ENCODE data around the gene RASSF5.
"Not testable (repeated sequence)": the region's sequence is repeated elsewhere in the genome, so short reads cannot be mapped to it uniquely, and the experiment has no call there.

The RASSF5 gene

DNA sequence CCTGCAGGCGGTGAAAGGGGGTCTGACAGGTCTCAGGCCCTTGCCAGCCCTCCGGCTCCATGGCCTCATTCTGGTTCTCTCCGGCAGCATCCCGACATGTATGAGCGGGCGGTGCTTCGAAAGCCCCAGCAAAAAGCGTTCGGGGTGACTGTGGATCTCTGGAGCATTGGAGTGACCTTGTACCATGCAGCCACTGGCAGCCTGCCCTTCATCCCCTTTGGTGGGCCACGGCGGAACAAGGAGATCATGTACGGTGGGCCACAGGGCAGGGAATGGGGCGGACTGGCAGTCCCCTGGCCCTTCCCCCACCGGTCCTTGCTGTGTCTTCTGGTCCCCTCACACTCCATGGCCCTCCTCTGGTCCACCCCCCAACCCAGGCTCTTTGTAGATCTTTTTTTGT, 30.7 kb upstream of the RASSF5 start:
- no peak for DNase-seq

- no peak for DNase-seq
These were observed 30.2 kb upstream of the RASSF5 start for GRCh38 chr1:206477110-206477509.

DNA sequence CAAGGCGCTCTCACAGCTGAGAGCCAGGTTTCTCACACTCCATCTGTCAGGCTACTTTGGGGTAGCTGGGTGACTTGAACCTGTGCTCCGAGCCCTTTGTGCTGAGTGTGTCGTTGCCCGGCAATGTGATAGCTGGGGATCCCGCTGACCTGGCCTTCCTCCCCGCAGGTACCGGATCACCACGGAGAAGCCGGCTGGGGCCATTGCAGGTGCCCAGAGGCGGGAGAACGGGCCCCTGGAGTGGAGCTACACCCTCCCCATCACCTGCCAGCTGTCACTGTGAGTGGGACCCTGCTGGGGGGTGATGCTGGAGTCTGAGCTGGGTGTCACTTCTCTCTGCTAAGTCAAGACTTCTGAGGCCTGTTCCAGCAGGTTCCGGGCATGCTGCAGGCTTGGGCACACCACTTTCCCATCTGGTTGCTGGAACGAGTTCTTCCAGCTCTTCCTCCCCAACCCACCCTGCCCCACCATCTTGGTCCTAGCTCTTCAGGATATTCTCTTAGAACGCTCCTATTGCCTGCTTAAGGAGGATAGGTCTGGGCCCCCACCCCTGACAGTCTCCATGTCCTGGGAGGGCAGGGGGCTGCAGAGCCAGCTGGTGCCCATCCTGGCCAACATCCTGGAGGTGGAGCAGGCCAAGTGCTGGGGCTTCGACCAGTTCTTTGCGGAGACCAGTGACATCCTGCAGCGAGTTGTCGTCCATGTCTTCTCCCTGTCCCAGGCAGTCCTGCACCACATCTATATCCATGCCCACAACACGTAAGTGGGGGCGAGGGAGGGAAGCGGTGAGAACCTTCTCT, 29.6 kb upstream of the RASSF5 start:
- DNase-seq = no peak

DNA sequence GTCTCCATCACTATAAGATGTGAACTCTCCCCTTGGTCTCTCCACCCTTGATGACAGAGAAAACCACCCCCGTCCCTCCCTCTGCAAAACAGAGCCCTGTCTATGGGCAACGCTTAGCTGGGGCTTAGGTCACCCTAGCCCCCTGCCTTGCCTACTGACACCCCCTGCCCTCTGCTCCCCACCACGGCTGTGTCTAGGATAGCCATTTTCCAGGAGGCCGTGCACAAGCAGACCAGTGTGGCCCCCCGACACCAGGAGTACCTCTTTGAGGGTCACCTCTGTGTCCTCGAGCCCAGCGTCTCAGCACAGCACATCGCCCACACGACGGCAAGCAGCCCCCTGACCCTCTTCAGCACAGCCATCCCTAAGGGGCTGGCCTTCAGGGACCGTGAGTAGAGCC, 28.6 kb upstream of the RASSF5 start:
- no peak for DNase-seq

DNA sequence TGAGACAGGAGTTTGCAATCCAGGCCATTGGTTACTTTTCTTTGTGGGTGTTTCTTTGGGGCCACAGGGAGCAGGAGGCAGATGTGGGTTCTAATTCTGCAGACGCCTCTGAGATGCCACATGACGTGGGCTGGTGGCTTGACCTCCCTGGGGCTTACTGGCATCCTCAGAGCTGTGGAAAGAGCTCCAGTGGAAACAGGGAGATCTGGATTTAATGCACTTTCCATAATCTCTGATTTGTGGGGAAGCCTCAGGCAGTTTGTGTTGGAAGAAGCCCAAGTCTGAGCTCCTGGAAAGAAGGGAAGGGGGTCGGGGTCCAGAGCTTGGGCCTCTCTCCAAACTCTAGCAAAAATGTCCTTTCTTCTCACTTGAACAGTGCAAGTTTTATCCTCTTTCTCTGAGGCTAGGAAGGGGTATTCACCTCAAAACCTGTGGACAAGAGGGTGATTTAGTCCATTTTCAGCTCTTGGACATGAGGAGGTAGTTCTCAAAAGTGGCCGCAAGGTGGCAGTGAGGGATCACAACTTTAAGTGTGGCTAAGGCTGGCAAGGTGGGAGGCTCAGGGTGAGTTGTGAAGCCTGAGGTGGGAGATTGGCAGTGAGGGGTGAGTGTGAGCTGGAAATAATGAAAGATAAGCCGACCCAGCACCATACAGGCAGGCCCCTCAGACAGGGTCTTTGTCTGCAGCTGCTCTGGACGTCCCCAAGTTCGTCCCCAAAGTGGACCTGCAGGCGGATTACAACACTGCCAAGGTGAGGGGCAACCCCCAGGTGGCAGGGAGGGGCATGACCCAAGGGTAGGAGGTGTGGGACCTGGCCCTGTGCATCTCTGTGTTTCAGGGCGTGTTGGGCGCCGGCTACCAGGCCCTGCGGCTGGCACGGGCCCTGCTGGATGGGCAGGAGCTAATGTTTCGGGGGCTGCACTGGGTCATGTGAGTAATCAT, 27.9 kb upstream of the RASSF5 start:
- DNase-seq = peak; percentile 78 to 84 (median 81)

DNA sequence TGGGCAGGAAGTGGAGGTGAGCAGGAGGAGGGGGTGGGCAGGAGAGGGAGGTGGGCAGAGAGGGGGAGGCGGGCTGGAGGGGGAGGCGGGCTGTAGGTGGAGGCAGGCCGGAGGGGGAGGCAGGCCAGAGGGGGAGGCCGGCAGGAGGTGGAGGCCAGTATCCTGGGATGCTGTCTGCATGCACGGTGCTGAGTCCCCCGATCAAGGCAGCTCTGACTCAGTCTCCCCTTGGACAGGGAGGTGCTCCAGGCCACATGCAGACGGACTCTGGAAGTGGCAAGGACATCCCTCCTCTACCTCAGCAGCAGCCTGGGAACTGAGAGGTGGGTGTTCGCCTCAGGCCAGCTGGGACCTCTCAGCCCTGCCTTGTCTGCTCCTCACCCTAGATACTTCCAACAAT, 27.1 kb upstream of the RASSF5 start:
- no peak for DNase-seq

DNA sequence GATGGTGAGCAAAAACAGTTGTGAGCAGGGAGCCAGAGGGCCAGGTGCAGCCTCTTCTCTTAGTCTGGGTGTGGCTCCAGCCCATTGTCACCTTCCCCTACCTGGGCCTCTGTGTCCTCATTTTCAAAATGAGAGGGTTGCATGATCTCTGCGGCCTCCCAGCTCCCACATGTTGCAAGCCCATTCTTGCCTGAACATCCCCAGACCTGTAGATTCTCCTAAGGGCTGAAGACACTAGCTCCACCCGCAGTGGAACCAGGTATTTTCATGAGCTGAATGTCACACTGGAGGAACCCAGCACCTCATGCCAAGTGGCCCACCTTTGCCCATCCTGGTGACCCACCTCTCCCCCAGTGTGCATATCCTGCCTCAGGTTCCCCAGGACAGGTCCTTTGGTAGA, 24.7 kb upstream of the RASSF5 start:
- no peak for DNase-seq

- DNase-seq = not testable (repeated sequence)
These were observed 23.5 kb upstream of the RASSF5 start for GRCh38 chr1:206483864-206484263.

DNA sequence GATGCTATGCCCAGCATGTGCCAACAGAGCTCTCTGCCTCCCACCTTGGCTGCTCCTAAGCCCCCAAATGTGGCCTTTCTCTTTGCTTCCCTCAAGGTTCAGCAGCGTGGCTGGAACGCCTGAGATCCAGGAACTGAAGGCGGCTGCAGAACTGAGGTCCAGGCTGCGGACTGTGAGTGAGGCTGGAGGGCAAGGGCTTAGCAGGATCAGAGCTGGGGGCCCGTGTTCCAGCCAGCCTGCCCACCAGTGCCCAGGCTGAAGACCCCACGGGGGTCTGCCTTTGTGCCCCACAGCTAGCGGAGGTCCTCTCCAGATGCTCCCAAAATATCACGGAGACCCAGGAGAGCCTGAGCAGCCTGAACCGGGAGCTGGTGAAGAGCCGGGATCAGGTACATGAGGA, 22.4 kb upstream of the RASSF5 start:
- no peak for DNase-seq

GRCh38 chr1:206486995-206487788, 20.1 kb upstream of the RASSF5 start:
- DNase-seq = peak; percentile 61 to 82 (median 76)

DNA sequence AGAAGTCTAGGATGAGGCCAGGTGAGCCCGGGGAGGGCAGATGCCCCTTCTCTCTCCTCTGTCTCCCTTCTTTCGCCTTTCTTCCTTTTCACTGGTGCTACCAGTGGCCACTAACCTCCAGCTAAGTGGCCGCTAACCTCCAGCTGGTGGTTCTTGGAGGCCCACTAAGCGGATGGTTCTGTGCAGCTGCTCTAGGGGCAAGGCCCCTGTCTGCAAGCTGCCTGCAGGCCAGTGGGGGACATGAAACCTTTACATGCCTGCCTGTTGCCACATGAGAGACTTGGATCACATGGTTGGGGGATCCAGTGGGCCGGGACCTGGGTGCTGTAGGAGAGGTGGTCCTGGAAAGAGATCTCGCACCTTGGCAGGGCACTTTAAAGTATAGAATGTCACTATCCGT, 19.4 kb upstream of the RASSF5 start:
- DNase-seq = no peak

DNA sequence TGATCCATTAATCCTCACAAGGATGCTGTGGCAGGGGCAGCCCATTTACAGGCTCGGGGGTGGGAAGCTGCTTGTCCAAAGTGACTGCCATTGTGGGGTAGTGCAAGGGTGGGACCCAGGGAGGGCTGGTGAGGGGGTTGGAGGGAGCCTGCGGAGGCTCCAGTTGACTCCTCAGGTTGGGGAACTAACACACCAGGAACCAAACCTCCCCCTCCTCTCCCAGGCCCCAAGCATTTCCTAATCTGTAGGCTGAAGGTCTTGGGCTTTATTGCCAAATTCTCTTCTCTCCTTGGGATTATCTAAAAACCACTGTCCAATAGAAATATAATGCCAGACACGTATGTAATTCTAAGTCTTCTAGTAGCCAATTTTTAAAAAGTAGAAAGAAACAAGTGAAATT, 18.9 kb upstream of the RASSF5 start:
- peak in 3 of 4 experiments; percentile 43 to 65 (median 59) for DNase-seq

DNA sequence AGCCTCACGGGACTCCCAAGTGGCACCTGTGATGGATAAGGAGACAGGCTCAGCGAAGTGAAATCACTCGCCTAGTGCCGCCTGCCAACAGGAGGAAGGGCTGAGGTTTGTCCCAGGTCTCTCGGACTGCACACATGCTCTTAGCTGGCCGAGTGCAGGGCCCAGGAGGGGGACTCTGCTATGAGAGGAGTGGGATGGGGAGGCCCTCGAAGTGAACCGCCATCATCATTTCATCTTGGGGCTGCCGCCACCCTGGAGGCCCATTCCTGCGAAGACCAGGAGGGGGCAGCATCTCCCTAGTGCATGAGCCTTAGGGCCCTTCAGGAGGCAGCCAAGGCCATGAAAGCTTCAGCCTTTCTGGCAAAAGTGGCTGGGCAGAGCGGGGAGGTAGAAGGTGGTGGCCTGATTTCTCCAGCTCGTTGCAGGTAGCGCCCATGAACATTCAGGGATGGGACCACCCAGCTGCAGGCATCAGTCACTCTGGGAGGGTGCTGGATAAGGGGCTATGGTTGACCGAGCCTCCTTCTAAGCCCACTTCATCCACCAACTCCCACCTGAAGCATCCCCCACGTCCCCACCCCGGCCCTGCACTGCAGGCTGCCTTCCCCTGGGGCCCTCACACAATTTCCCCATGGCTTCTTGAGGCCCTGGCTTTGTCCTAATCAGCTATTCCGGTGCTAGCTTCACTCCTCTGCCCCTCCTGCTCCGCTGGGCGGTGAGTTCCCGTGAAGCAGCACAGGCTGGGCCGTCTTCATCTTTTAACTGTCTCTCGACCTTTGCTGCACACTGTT, 17.2 kb upstream of the RASSF5 start:
- DNase-seq = peak; percentile 71 to 81 (median 77)

DNA sequence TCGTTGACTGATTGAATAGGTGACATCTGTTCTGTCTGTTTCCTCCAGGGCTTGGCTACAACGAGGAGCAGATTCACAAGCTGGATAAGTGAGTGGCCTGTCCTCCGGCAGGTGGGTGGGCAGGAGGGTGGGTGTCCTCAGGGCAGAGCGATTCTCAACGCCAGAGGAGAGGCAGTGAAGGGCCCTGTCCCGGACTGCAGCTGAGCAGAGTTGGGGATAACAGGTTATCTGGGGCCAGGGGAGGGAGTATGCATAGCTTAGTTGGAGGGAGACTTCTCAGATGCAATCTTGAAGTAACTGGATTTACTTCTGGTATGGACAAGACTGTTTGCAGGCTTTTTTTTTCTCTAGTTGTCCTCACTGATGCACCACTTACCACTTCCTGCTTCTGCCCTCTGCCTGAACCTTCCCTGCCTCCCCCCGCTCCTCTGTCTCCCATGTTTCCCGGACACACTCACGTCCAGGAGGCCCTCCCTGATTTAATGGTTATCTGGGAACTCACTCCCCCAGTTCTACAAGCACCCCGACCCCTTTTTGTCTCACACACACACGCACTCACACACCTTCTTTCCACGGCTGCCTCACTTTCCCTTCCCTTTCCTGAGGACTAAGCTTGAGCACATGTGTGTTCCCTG, 16.4 kb upstream of the RASSF5 start:
- DNase-seq = no peak

DNA sequence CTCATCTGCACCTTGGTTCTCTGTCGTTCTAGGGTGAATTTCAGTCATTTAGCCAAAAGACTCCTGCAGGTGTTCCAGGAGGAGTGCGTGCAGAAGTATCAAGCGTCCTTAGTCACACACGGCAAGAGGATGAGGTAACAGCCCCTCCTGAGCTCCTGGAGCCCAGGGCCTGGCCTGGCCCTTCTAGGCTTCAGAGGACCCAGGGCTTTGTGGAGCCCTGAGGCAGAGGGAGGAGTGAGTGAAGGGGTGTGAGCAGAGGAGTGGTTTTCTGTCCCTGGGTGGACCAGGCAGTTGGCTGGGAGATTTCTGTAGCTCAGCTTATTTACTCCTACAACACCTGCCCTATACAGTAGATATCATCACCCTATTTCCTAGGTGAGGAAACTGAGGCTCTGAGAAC, 15.7 kb upstream of the RASSF5 start:
- DNase-seq = no peak

- no peak for DNase-seq
These were observed 14.7 kb upstream of the RASSF5 start for GRCh38 chr1:206492589-206492988.

- no peak for DNase-seq
These were observed 14.1 kb upstream of the RASSF5 start for GRCh38 chr1:206493279-206493678.

- no peak for DNase-seq
These were observed 12.3 kb upstream of the RASSF5 start for GRCh38 chr1:206495011-206495461.

- peak in 3 of 4 experiments; percentile 24 to 64 (median 54) for DNase-seq
These were observed 11.8 kb upstream of the RASSF5 start for GRCh38 chr1:206495493-206496046.

- peak; percentile 70 to 87 (median 80) for DNase-seq
These were observed 11.1 kb upstream of the RASSF5 start for GRCh38 chr1:206496131-206496793.

Measured in suppressor macrophage (primary cell).